ENCODE results near the gene AQP2. TPM values are rescaled to one million over a fixed set of nuclear protein-coding genes. Genes with fewer than 3 reads are reported as not detected.

Gene AQP2
- total and polyA plus RNA-seq, 4 donors: not detected

DNA sequence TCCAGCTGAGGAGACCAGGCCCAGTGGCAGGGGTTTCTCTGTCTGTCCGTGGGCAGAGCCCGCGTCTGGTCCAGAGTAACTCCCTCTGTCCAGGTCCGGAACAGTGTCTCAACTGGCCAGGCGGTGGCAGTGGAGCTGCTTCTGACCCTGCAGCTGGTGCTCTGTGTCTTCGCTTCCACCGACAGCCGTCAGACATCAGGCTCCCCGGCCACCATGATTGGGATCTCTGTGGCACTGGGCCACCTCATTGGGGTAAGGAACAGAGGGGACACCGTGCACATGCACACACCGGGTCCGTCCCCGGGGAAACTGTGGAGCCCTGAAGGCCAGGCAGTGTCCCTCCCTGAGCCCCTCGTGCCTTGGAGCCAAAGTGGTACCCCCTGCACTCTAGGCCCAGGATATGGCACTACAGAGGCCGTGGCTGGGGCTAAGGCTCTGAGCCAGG is 23.7 kb downstream of the AQP2 start:
- TF ChIP-seq, protein P1, sequence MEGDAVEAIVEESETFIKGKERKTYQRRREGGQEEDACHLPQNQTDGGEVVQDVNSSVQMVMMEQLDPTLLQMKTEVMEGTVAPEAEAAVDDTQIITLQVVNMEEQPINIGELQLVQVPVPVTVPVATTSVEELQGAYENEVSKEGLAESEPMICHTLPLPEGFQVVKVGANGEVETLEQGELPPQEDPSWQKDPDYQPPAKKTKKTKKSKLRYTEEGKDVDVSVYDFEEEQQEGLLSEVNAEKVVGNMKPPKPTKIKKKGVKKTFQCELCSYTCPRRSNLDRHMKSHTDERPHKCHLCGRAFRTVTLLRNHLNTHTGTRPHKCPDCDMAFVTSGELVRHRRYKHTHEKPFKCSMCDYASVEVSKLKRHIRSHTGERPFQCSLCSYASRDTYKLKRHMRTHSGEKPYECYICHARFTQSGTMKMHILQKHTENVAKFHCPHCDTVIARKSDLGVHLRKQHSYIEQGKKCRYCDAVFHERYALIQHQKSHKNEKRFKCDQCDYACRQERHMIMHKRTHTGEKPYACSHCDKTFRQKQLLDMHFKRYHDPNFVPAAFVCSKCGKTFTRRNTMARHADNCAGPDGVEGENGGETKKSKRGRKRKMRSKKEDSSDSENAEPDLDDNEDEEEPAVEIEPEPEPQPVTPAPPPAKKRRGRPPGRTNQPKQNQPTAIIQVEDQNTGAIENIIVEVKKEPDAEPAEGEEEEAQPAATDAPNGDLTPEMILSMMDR (IDR thresholded peaks at IDR 0.05; ENCODE audit: control extremely low read depth, extremely low read depth): peak; percentile 14
- no peak overlapping the region for H3K9ac ChIP-seq (ENCODE audit: insufficient read depth in 1 of 2, low read length in 2 of 2)
- 48 to 55% methylated on average over 15 of the region's 15 CpGs for WGBS, 2 donors
- ATAC-seq (ENCODE audit: insufficient read depth, low FRiP score): no peak
- no peak overlapping the region for H3K4me3 ChIP-seq
- no peaks in the 10 kb centered on the region for H3K36me3 ChIP-seq (ENCODE audit: control insufficient read depth in 4 of 4, insufficient read depth in 4 of 4, low read length in 4 of 4)
- no peaks in the 10 kb centered on the region for H3K9me3 ChIP-seq (ENCODE audit: control insufficient read depth in 4 of 4, insufficient read depth in 3 of 4, low read length in 3 of 4)
- no peak overlapping the region for H3K27ac ChIP-seq (ENCODE audit: low read depth in 1 of 2, low read length in 1 of 2)
- H3K4me1 ChIP-seq (ENCODE audit: control insufficient read depth in 5 of 5, insufficient read depth in 5 of 5, low read length in 5 of 5): peaks cover 0 to 10% (median 0%) of the 10 kb centered on the region in 5 donors
- peaks cover 0 to 18% (median 0%) of the 10 kb centered on the region in 3 donors for H3K27me3 ChIP-seq (ENCODE audit: control insufficient read depth in 3 of 3, insufficient read depth in 3 of 3, low read length in 2 of 3)
- peak; percentile 75 to 81 (median 78) for DNase-seq

DNA sequence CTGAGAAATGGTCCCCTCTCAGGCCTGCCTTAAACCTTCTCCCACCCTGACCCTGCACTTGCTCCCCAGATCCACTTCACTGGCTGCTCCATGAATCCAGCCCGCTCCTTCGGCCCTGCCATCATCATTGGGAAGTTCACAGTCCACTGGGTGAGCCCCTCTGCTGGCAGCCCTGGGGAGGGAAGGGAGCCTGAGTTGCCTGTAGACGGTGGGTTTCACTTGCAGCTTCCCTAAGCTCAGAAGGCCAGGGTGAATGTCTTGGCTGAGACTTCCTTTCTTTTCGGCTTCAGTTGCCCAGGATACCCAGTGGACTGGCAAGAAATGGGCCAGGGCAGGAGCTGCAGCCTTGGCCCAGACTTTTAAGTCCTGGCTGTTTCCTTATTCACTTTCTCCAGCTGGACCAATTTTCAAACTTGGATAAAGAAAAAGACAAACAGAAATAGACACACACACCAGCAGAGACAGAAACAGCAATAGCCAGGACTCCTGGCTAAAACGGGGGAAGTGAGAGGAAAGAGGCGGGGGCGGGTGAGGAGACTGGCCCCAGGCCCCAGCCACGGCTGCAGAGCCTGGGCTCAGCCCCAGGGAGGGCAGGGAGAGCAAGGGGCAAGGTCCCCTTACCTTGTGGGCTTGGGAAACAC is 24.3 kb downstream of the AQP2 start:
- TF ChIP-seq, protein P1 (IDR thresholded peaks at IDR 0.05; ENCODE audit: control extremely low read depth, extremely low read depth): no peak
- ATAC-seq (ENCODE audit: insufficient read depth, low FRiP score): no peak
- H3K36me3 ChIP-seq (ENCODE audit: control insufficient read depth in 4 of 4, insufficient read depth in 4 of 4, low read length in 4 of 4): no peaks in the 10 kb centered on the region
- no peak overlapping the region for H3K27ac ChIP-seq (ENCODE audit: low read depth in 1 of 2, low read length in 1 of 2)
- no peak overlapping the region for H3K4me3 ChIP-seq
- 63 to 64% methylated on average over 8 of the region's 8 CpGs for WGBS, 2 donors
- H3K27me3 ChIP-seq (ENCODE audit: control insufficient read depth in 3 of 3, insufficient read depth in 3 of 3, low read length in 2 of 3): peaks cover 0 to 17% (median 0%) of the 10 kb centered on the region in 3 donors
- no peak for DNase-seq
- peak overlapping the region in 1 of 2 donors; percentile 32 for H3K9ac ChIP-seq (ENCODE audit: insufficient read depth in 1 of 2, low read length in 2 of 2)
- no peaks in the 10 kb centered on the region for H3K9me3 ChIP-seq (ENCODE audit: control insufficient read depth in 4 of 4, insufficient read depth in 3 of 4, low read length in 3 of 4)
- peaks cover 0 to 10% (median 0%) of the 10 kb centered on the region in 5 donors for H3K4me1 ChIP-seq (ENCODE audit: control insufficient read depth in 5 of 5, insufficient read depth in 5 of 5, low read length in 5 of 5)

DNA sequence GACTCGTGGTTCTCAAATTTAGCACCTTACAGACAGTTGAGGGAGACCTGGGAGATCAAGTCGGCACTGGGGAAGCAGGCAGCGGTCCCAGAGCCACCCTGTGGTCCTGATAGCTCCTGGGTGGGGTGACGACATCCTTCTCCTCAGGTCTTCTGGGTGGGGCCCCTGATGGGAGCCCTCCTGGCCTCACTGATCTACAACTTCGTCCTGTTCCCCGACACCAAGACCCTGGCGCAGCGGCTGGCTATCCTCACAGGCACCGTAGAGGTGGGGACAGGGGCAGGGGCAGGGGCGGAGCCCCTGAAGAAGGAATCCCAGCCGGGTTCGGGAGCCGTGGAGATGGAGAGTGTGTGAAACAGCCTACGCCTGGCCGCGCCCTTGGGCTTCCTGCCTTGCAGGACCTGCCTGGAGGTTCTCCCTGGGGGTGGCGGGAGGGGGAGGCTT is 24.8 kb downstream of the AQP2 start:
- H3K4me1 ChIP-seq (ENCODE audit: control insufficient read depth in 5 of 5, insufficient read depth in 5 of 5, low read length in 5 of 5): peaks cover 0 to 10% (median 0%) of the 10 kb centered on the region in 5 donors
- H3K9ac ChIP-seq (ENCODE audit: insufficient read depth in 1 of 2, low read length in 2 of 2): peak overlapping the region in 1 of 2 donors; percentile 32
- H3K27me3 ChIP-seq (ENCODE audit: control insufficient read depth in 3 of 3, insufficient read depth in 3 of 3, low read length in 2 of 3): peaks cover 0 to 11% (median 0%) of the 10 kb centered on the region in 3 donors
- H3K4me3 ChIP-seq: no peak overlapping the region
- DNase-seq (no peak), ATAC-seq (ENCODE audit: insufficient read depth, low FRiP score) (no peak)
- TF ChIP-seq, protein P1 (IDR thresholded peaks at IDR 0.05; ENCODE audit: control extremely low read depth, extremely low read depth): no peak
- no peaks in the 10 kb centered on the region for H3K9me3 ChIP-seq (ENCODE audit: control insufficient read depth in 4 of 4, insufficient read depth in 3 of 4, low read length in 3 of 4)
- 70 to 76% methylated on average over 17 of the region's 17 CpGs for WGBS, 2 donors
- H3K36me3 ChIP-seq (ENCODE audit: control insufficient read depth in 4 of 4, insufficient read depth in 4 of 4, low read length in 4 of 4): no peaks in the 10 kb centered on the region
- H3K27ac ChIP-seq (ENCODE audit: low read depth in 1 of 2, low read length in 1 of 2): no peak overlapping the region

All from lung (tissue), 12 donors.